Measurements from ENCODE around the gene RAET1E.

- TF ChIP-seq CTCF (IDR thresholded peaks at IDR 0.05; ENCODE audit: low read length) (no peak), EZH2 (optimal IDR thresholded peaks at IDR 0.05; ENCODE audit: low read depth, low read length) (no peak), EZH2phosphoT487 (IDR thresholded peaks at IDR 0.05; ENCODE audit: low read length) (no peak)
Measured at GRCh38 chr6:149854532-149854931, 43.4 kb downstream of the RAET1E start.
